SK-N-SH (cell line): ENCODE data around the gene EYA2. TPM values are rescaled to one million over a fixed set of nuclear protein-coding genes. Genes with fewer than 3 reads are reported as not detected.

Experiments
- CTCF ChIA-PET: fragments of 300-600, 350-600 bp; formaldehyde crosslinking; extraction: SDS; loops from one replicate; lab custom pipeline; 2021; lab: Yijun Ruan, JAX
- POLR2A ChIA-PET: fragments of 350-600 bp; sonication (Branson Sonifier 250); formaldehyde crosslinking; extraction: SDS; loops from one replicate; lab custom pipeline; 2020; ENCODE audit warnings: antibody characterized with exemption, inconsistent platforms; lab: Yijun Ruan, JAX
- DNase-seq: peaks from one replicate; pipeline ENCODE4 v3.0.0; 2012
- H2AFZ ChIP-seq: fragments of 200-600 bp; sonication (generic); 2 replicates; pipeline ENCODE4 v1.8.1; 2016; ENCODE audit warnings: antibody characterized with exemption, mild to moderate bottlenecking, low read depth
- H3F3A ChIP-seq: fragments of 200-600 bp; sonication (generic); replicated peaks from 2 replicates; pipeline ENCODE3; 2016; ENCODE audit warnings: antibody characterized with exemption, mild to moderate bottlenecking; ENCODE audit not compliant: insufficient read depth
- H3K27ac ChIP-seq, 2 experiments: fragments of 200-500 bp in 1 of 2; fragments of 200-600 bp in 1 of 2; sonication (Bioruptor generic) in 1 of 2; sonication (generic), shearing (Covaris generic) in 1 of 2; 2 replicates each; pipeline versions ENCODE4 v1.5.1 to v1.6.1; 2014 to 2016; ENCODE audit warnings: low read depth in 2 of 2, inconsistent platforms in 1 of 2, low read length in 1 of 2, mild to moderate bottlenecking in 1 of 2, mixed read lengths in 1 of 2
- H3K27me3 ChIP-seq: fragments of 200-600 bp; sonication (generic), shearing (Covaris generic); 2 replicates; pipeline ENCODE4 v1.6.1; 2016; ENCODE audit warnings: mixed run types; ENCODE audit not compliant: insufficient read depth
- H3K36me3 ChIP-seq, 2 experiments: fragments of 200-500 bp in 1 of 2; fragments of 200-600 bp in 1 of 2; sonication (Bioruptor generic) in 1 of 2; sonication (generic) in 1 of 2; replicated peaks in 1 of 2; 2 replicates each; pipeline versions ENCODE3 to v1.5.1; 2014 to 2016; ENCODE audit warnings: low read length in 1 of 2, mild to moderate bottlenecking in 1 of 2; ENCODE audit not compliant: insufficient read depth in 2 of 2, control insufficient read depth in 1 of 2
- H3K4me1 ChIP-seq, 2 experiments: fragments of 200-500 bp in 1 of 2; fragments of 200-600 bp in 1 of 2; sonication (Bioruptor generic) in 1 of 2; sonication (generic), shearing (Covaris generic) in 1 of 2; 2 replicates each; pipeline versions ENCODE4 v1.5.1 to v1.6.1; 2014 to 2016; ENCODE audit warnings: low read depth in 1 of 2, low read length in 1 of 2, mixed run types in 1 of 2; ENCODE audit not compliant: insufficient read depth in 2 of 2, control insufficient read depth in 1 of 2
- H3K4me2 ChIP-seq: fragments of 200-600 bp; sonication (generic), shearing (Covaris generic); 2 replicates; pipeline ENCODE4 v1.6.1; 2017; ENCODE audit warnings: mixed run types
- H3K4me3 ChIP-seq, 2 experiments: fragments of 200-500 bp in 1 of 2; fragments of 200-600 bp in 1 of 2; sonication (Bioruptor generic) in 1 of 2; sonication (generic), shearing (Covaris generic) in 1 of 2; 2 replicates each; pipeline versions ENCODE4 v1.5.1 to v1.8.1; 2014 to 2016; ENCODE audit warnings: low read depth in 2 of 2, inconsistent platforms in 1 of 2, low read length in 1 of 2, mild to moderate bottlenecking in 1 of 2, mixed read lengths in 1 of 2, moderate library complexity in 1 of 2
- H3K79me2 ChIP-seq: fragments of 200-600 bp; sonication (generic); 2 replicates; pipeline ENCODE4 v1.8.1; 2017; ENCODE audit warnings: mild to moderate bottlenecking; ENCODE audit not compliant: insufficient read depth
- H3K9ac ChIP-seq: fragments of 200-600 bp; sonication (generic); 2 replicates; pipeline ENCODE4 v1.6.1; 2017; ENCODE audit warnings: mixed run types
- H3K9me2 ChIP-seq: fragments of 200-600 bp; sonication (generic); 2 replicates; pipeline ENCODE4 v1.6.1; 2017; ENCODE audit warnings: mixed run types
- H3K9me3 ChIP-seq: fragments of 200-600 bp; sonication (generic); 2 replicates; pipeline ENCODE4 v1.6.1; 2017; ENCODE audit warnings: mixed run types, mild to moderate bottlenecking, moderate library complexity
- H4K20me1 ChIP-seq: fragments of 200-600 bp; sonication (generic); 2 replicates; pipeline ENCODE4 v1.6.1; 2017; ENCODE audit warnings: mild to moderate bottlenecking, mixed run types; ENCODE audit not compliant: insufficient read depth
- CHD2 ChIP-seq: fragments of 150-350 bp; IDR thresholded peaks from 2 replicates; pipeline ENCODE4 v1.6.1; 2018; ENCODE audit warnings: low read length; ENCODE audit not compliant: partially characterized antibody
- CTCF ChIP-seq: fragments of 200-600 bp; sonication (generic); IDR thresholded peaks from 2 replicates; pipeline ENCODE4 v1.6.1; 2017; ENCODE audit warnings: antibody characterized with exemption, mild to moderate bottlenecking, moderate library complexity
- EP300 ChIP-seq, 2 experiments: IDR thresholded peaks; 2 replicates each; pipeline versions ENCODE4 v1.4.0 to v1.6.1; 2012; ENCODE audit warnings: borderline replicate concordance in 1 of 2, low read depth in 1 of 2, low read length in 1 of 2
- FOSL2 ChIP-seq: IDR thresholded peaks from 2 replicates; pipeline ENCODE4 v1.4.0; 2012; ENCODE audit warnings: low read depth, mild to moderate bottlenecking, moderate library complexity, borderline replicate concordance
- GATA2 ChIP-seq: sonication (generic); formaldehyde crosslinking; IDR thresholded peaks from 2 replicates; pipeline ENCODE4 v1.5.0; 2020; ENCODE audit warnings: mild to moderate bottlenecking, missing genetic modification reagents
- IRF3 ChIP-seq: fragments of 150-350 bp; IDR thresholded peaks from 2 replicates; pipeline ENCODE4 v1.6.1; 2016; ENCODE audit warnings: mild to moderate bottlenecking, low read depth, low read length
- MAX ChIP-seq: IDR thresholded peaks from 2 replicates; pipeline ENCODE4 v1.4.0; 2012; ENCODE audit warnings: low read depth
- MXI1 ChIP-seq: IDR thresholded peaks from 2 replicates; pipeline ENCODE4 v1.6.1; 2012; ENCODE audit warnings: mild to moderate bottlenecking, low read depth, low read length, improper control_type of control experiment
- PBX3 ChIP-seq: IDR thresholded peaks from 2 replicates; pipeline ENCODE4; 2012
- POLR2AphosphoS5 ChIP-seq: IDR thresholded peaks from 2 replicates; pipeline ENCODE4 v1.6.1; 2012; ENCODE audit warnings: low read depth, low read length
- RCOR1 ChIP-seq: fragments of 150-350 bp; IDR thresholded peaks from 2 replicates; pipeline ENCODE4 v1.6.1; 2017; ENCODE audit warnings: antibody characterized with exemption, low read length
- RFX5 ChIP-seq: IDR thresholded peaks from 2 replicates; pipeline ENCODE4 v1.6.1; 2012; ENCODE audit warnings: mild to moderate bottlenecking, improper control_type of control experiment, low read length
- RXRA ChIP-seq: IDR thresholded peaks from 2 replicates; pipeline ENCODE4 v1.4.0; 2012; ENCODE audit warnings: low read depth, mild to moderate bottlenecking, borderline replicate concordance
- SIN3A ChIP-seq: IDR thresholded peaks from 2 replicates; pipeline ENCODE4 v1.6.1; 2012; ENCODE audit warnings: low read depth, mild to moderate bottlenecking, low read length, moderate library complexity, borderline replicate concordance
- TCF12 ChIP-seq: IDR thresholded peaks from 2 replicates; pipeline ENCODE4 v1.4.0; 2012
- TEAD4 ChIP-seq: IDR thresholded peaks from 2 replicates; pipeline ENCODE4 v1.4.0; 2012; ENCODE audit warnings: mild to moderate bottlenecking, borderline replicate concordance; ENCODE audit not compliant: insufficient read depth
- USF2 ChIP-seq: fragments of 150-350 bp; IDR thresholded peaks from 2 replicates; pipeline ENCODE4 v1.6.1; 2017; ENCODE audit warnings: antibody characterized with exemption, low read length, low read depth, borderline replicate concordance
- YY1 ChIP-seq: IDR thresholded peaks from 2 replicates; pipeline ENCODE4 v1.4.0; 2012; ENCODE audit warnings: low read depth, mild to moderate bottlenecking
- WGBS: methylation state at CpG from one replicate; pipeline ENCODE4 v1.1.6; 2017; ENCODE audit warnings: low lambda C conversion rate; 5-methylcytosine and 5-hydroxymethylcytosine counted together
- polyA plus RNA-seq, 3 experiments: library from polyadenylated mRNA; depleted of rRNA; stranded (reverse); fragments of >200 nt; gene quantifications; 2 replicates each; pipeline ENCODE4 v1.2.3, GENCODE V29; 2012

EYA2 gene
- polyA plus RNA-seq, 1 of the 3 experiments (the other 2 are of a cell fraction), result 0.05 TPM

- POLR2A ChIA-PET, result no interaction called here
- DNase-seq, result no peak
- CTCF ChIA-PET, result no interaction called here
These were observed 157.4 kb downstream of the EYA2 start for GRCh38 chr20:47051936-47052526.

More at GRCh38 chr20:47051936-47052526, 157.4 kb downstream of the EYA2 start:
- Histone ChIP-seq H3K9me2 (no peaks in the 10 kb centered on the region), H4K20me1 (no peaks in the 10 kb centered on the region), H3K27me3 (no peaks in the 10 kb centered on the region; the same call in 1 of the 2 replicates), H3K4me1 (peaks cover 0 to 4% of the 10 kb centered on the region in 2 experiments; a peak in 1 of 4 replicates), H3K27ac (no peak overlapping the region), H2AFZ (no peak overlapping the region), H3K9ac (no peak overlapping the region), H3K4me2 (no peak overlapping the region), H3K9me3 (no peaks in the 10 kb centered on the region), H3K36me3 (no peaks in the 10 kb centered on the region), H3K4me3 (no peak overlapping the region), H3F3A (no peaks in the 10 kb centered on the region), H3K79me2 (no peaks in the 10 kb centered on the region)
- TF ChIP-seq IRF3, result no peak
- no peak for TF ChIP-seq RFX5
- TF ChIP-seq TCF12, result no peak
- TF ChIP-seq SIN3A, result no peak
- TF ChIP-seq YY1, result no peak
- TF ChIP-seq TEAD4, result no peak
- TF ChIP-seq EP300 (IDR thresholded peaks at IDR 0.05; ENCODE audit: borderline replicate concordance in 1 of 2, low read depth in 1 of 2, low read length in 1 of 2), result no peak
- TF ChIP-seq GATA2, result no peak
- TF ChIP-seq FOSL2, result no peak
- no peak for TF ChIP-seq RCOR1
- no peak for TF ChIP-seq CHD2
- TF ChIP-seq CTCF, result no peak
- TF ChIP-seq MXI1, result no peak
- TF ChIP-seq PBX3, result no peak
- no peak for TF ChIP-seq RXRA
- TF ChIP-seq USF2, result no peak
- TF ChIP-seq MAX, result no peak
- no peak for TF ChIP-seq POLR2AphosphoS5
- 46% methylated on average over 8 of the region's 8 CpGs for WGBS
